HepG2 (cell line): ENCODE data around the gene DPEP2NB. TPM values are rescaled to one million over a fixed set of nuclear protein-coding genes. Genes with fewer than 3 reads are reported as not detected.

ENCODE experiments used
- NCOA1 ChIP-seq: sonication (generic); formaldehyde crosslinking; IDR thresholded peaks from 2 replicates; pipeline ENCODE4 v1.9.0; 2021; ENCODE audit warnings: missing genetic modification reagents
- SMAD9 ChIP-seq: sonication (generic); formaldehyde crosslinking; IDR thresholded peaks from 2 replicates; pipeline ENCODE4 v1.5.1; 2020; ENCODE audit warnings: mild to moderate bottlenecking, missing genetic modification reagents
- STAT5B ChIP-seq: sonication (generic); formaldehyde crosslinking; IDR thresholded peaks from 2 replicates; pipeline ENCODE4 v1.4.0; 2020; ENCODE audit warnings: missing genetic modification reagents
- TBP ChIP-seq: sonication (generic); formaldehyde crosslinking; IDR thresholded peaks from 2 replicates; pipeline ENCODE4 v1.5.0; 2020; ENCODE audit warnings: missing genetic modification reagents
- TMF1 ChIP-seq: sonication (generic); formaldehyde crosslinking; IDR thresholded peaks from 2 replicates; pipeline ENCODE4 v1.8.1; 2022; ENCODE audit warnings: low read depth, missing genetic modification reagents
- TOE1 ChIP-seq: sonication (generic); formaldehyde crosslinking; IDR thresholded peaks from 2 replicates; pipeline ENCODE4 v1.4.0; 2020; ENCODE audit warnings: mild to moderate bottlenecking, missing genetic modification reagents
- ZC3H13 ChIP-seq: sonication (generic); formaldehyde crosslinking; IDR thresholded peaks from 2 replicates; pipeline ENCODE4 v1.8.1; 2023; ENCODE audit warnings: mild to moderate bottlenecking, missing genetic modification reagents, moderate library complexity
- ZNF124 ChIP-seq: sonication (generic); formaldehyde crosslinking; IDR thresholded peaks from 2 replicates; pipeline ENCODE4 v1.4.0; 2020; ENCODE audit warnings: missing genetic modification reagents
- ZNF138 ChIP-seq: sonication (generic); formaldehyde crosslinking; IDR thresholded peaks from 2 replicates; pipeline ENCODE4 v1.5.0; 2020; ENCODE audit warnings: mild to moderate bottlenecking, low read depth, missing genetic modification reagents
- ZNF251 ChIP-seq: sonication (generic); formaldehyde crosslinking; IDR thresholded peaks from 2 replicates; pipeline ENCODE4 v1.9.0; 2021; ENCODE audit warnings: mild to moderate bottlenecking, missing genetic modification reagents
- ZNF713 ChIP-seq: sonication (generic); formaldehyde crosslinking; IDR thresholded peaks from 2 replicates; pipeline ENCODE4 v1.4.0; 2020; ENCODE audit warnings: mild to moderate bottlenecking, missing genetic modification reagents
- ZNF816 ChIP-seq: sonication (generic); formaldehyde crosslinking; IDR thresholded peaks from 2 replicates; pipeline ENCODE4 v1.8.0; 2022; ENCODE audit warnings: missing genetic modification reagents, mild to moderate bottlenecking, borderline replicate concordance
- ZSCAN30 ChIP-seq: sonication (generic); formaldehyde crosslinking; IDR thresholded peaks from 2 replicates; pipeline ENCODE4 v1.5.0; 2020; ENCODE audit warnings: mild to moderate bottlenecking, missing genetic modification reagents
- polyA plus RNA-seq, 8 experiments: library from polyadenylated mRNA; depleted of rRNA in 3 of 8; stranded (reverse) in 7 of 8; unstranded in 1 of 8; fragments of >200 nt; fragmentation: Illumina TruSeq in 4 of 8; extraction: Trizol in 4 of 8; gene quantifications; 2 replicates each; pipeline versions ENCODE4 v1.2.1 to v1.2.3, GENCODE V29; 2011 to 2016; ENCODE audit warnings: low read depth in 4 of 8, missing spikeins in 1 of 8, mixed read lengths in 1 of 8; ENCODE audit not compliant: insufficient read depth in 1 of 8
- total RNA-seq, 5 experiments: library from RNA; depleted of rRNA; stranded (reverse); fragments of >200 nt; fragmentation: Illumina TruSeq; extraction: Trizol; gene quantifications; 2 replicates each; pipeline ENCODE4 v1.2.3, GENCODE V29; 2016; ENCODE audit warnings: low read depth in 1 of 5
- TF ChIP-seq, protein P1 (sequence below): sonication (generic); formaldehyde crosslinking; IDR thresholded peaks from 2 replicates; pipeline ENCODE4 v1.5.0; 2020; ENCODE audit warnings: mild to moderate bottlenecking, missing genetic modification reagents, borderline replicate concordance
- TF ChIP-seq, protein P2 (sequence below): sonication (generic); formaldehyde crosslinking; IDR thresholded peaks from 2 replicates; pipeline ENCODE4 v1.4.0; 2020; ENCODE audit warnings: mild to moderate bottlenecking, missing genetic modification reagents
- TF ChIP-seq, protein P3 (sequence below): fragments of 450-650 bp; IDR thresholded peaks from 2 replicates; pipeline ENCODE4 v1.6.1; 2017; ENCODE audit warnings: mild to moderate bottlenecking

DPEP2NB gene
- total and polyA plus RNA-seq, 2 of the 13 experiments (the other 11 are each of a cell fraction or from before 2014, with no cell fraction given): not detected

DNA sequence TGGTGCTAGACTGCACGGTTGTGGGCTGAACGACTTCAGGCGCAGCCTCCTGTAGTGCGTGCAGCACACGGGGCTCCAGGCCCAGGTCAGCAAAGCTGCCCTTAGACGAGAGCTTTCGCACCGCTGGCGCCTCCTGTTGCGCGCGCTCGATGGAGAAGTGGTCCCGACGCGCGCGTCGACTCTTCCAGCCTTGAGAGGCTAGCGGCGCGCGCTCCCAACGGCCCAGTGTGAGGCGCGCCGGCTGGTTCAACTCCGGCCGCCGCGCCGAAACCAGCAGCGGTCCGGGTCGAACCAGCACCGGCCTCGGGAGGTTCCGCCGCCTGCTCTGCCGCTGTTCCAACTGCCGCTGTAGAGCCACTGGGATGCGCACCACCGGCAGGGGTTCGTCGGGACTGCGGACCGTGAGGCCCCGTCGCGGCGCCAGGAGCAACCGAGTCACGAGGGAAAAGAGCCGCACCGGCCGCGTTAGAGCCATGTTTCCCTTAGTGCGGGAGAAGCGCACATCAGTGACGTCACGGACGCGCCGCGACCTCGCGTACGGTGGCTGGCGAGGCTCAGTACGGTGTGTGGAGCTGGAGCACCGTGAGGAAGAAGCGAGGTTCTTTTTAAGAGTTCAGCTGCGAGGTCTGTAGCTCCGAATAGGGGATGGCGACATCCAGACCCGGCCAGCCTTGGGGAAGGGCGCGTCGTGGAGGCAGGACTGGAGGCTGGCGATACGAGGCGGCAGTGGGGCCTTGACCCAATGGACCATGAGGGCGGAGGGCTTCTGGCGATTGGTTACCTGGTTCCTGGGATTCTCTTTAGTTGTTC is 7.2 kb upstream of the DPEP2NB start, which contains the start of the genes DDX28 and DUS2 (continued):
- TF ChIP-seq, protein P1, sequence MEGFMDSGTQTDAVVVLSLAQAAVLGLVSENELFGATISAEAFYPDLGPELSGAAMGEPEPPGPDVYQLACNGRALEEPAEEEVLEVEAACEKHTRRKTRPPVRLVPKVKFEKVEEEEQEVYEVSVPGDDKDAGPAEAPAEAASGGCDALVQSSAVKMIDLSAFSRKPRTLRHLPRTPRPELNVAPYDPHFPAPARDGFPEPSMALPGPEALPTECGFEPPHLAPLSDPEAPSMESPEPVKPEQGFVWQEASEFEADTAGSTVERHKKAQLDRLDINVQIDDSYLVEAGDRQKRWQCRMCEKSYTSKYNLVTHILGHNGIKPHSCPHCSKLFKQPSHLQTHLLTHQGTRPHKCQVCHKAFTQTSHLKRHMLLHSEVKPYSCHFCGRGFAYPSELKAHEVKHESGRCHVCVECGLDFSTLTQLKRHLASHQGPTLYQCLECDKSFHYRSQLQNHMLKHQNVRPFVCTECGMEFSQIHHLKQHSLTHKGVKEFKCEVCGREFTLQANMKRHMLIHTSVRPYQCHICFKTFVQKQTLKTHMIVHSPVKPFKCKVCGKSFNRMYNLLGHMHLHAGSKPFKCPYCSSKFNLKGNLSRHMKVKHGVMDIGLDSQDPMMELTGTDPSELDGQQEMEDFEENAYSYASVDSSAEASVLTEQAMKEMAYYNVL: peak; percentile 72; the same call in 1 of the 2 replicates
- TF ChIP-seq SMAD9 (CRISPR knock-in tag): no peak
- TF ChIP-seq, protein P2, sequence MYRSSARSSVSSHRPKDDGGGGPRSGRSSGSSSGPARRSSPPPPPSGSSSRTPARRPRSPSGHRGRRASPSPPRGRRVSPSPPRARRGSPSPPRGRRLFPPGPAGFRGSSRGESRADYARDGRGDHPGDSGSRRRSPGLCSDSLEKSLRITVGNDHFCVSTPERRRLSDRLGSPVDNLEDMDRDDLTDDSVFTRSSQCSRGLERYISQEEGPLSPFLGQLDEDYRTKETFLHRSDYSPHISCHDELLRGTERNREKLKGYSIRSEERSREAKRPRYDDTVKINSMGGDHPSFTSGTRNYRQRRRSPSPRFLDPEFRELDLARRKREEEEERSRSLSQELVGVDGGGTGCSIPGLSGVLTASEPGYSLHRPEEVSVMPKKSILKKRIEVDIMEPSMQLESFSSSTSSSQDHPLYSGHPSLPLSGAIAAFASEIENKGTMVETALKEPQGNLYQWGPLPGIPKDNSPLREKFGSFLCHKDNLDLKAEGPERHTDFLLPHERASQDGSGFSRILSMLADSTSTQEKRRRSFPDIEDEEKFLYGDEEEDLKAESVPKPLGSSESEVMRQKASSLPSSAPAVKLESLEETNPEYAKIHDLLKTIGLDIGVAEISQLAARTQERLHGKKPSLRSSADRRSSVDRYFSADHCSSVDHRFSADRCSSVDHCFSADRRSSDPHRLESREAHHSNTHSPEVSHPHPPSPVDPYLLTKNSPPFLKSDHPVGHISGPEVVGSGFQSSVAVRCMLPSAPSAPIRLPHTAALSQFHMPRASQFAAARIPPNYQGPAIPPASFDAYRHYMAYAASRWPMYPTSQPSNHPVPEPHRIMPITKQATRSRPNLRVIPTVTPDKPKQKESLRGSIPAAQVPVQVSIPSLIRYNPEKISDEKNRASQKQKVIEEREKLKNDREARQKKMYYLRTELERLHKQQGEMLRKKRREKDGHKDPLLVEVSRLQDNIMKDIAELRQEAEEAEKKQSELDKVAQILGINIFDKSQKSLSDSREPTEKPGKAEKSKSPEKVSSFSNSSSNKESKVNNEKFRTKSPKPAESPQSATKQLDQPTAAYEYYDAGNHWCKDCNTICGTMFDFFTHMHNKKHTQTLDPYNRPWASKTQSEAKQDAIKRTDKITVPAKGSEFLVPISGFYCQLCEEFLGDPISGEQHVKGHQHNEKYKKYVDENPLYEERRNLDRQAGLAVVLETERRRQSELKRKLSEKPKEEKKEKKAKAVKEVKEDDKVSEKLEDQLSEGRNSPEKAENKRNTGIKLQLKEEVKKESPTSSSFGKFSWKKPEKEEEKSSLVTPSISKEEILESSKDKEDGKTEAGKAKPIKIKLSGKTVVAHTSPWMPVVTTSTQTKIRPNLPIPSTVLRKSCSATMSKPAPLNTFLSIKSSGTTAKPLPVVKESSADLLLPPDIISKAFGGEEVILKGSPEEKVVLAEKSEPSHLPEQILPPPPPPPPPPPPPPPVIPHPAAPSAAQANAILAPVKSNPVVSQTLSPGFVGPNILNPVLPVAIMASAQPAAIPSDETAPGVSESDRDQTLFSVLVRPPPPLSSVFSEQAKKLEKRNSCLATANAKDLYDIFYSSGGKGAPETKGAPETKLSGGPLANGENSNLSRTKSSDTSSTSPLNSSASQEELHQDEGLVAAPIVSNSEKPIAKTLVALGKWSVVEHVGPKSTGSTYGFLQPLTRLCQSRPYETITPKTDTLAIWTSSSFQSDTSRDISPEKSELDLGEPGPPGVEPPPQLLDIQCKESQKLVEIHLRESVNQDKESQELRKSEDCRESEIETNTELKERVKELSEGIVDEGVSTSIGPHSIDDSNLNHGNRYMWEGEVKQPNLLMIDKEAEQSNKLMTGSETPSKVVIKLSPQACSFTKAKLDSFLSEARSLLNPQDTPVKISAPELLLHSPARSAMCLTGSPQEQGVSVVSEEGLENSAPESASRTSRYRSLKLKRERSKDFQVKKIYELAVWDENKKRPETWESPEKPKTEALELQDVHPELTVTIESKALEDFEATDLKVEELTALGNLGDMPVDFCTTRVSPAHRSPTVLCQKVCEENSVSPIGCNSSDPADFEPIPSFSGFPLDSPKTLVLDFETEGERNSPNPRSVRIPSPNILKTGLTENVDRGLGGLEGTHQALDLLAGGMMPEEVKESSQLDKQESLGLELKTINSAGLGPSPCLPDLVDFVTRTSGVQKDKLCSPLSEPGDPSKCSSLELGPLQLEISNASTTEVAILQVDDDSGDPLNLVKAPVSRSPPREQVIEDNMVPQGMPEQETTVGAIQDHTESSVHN (CRISPR knock-in tag): peak; percentile 55
- 0 out of 2 replicates have a peak, but pooled peaks have one; percentile 66 for TF ChIP-seq ZNF713 (CRISPR knock-in tag)
- TF ChIP-seq TMF1 (CRISPR knock-in tag): peak; percentile 96
- no peak; the same call in 1 of the 2 replicates for TF ChIP-seq ZNF138 (CRISPR knock-in tag)
- peak; percentile 8; the same call in 1 of the 2 replicates for TF ChIP-seq STAT5B (CRISPR knock-in tag)
- no peak for TF ChIP-seq ZSCAN30 (CRISPR knock-in tag)
- TF ChIP-seq, protein P3, sequence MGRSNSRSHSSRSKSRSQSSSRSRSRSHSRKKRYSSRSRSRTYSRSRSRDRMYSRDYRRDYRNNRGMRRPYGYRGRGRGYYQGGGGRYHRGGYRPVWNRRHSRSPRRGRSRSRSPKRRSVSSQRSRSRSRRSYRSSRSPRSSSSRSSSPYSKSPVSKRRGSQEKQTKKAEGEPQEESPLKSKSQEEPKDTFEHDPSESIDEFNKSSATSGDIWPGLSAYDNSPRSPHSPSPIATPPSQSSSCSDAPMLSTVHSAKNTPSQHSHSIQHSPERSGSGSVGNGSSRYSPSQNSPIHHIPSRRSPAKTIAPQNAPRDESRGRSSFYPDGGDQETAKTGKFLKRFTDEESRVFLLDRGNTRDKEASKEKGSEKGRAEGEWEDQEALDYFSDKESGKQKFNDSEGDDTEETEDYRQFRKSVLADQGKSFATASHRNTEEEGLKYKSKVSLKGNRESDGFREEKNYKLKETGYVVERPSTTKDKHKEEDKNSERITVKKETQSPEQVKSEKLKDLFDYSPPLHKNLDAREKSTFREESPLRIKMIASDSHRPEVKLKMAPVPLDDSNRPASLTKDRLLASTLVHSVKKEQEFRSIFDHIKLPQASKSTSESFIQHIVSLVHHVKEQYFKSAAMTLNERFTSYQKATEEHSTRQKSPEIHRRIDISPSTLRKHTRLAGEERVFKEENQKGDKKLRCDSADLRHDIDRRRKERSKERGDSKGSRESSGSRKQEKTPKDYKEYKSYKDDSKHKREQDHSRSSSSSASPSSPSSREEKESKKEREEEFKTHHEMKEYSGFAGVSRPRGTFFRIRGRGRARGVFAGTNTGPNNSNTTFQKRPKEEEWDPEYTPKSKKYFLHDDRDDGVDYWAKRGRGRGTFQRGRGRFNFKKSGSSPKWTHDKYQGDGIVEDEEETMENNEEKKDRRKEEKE: no peak
- TF ChIP-seq ZNF816 (CRISPR knock-in tag): peak; percentile 91
- TF ChIP-seq ZNF124 (CRISPR knock-in tag): peak; percentile 94
- TF ChIP-seq ZNF251 (CRISPR knock-in tag): 0 out of 2 replicates have a peak, but pooled peaks have one; percentile 30
- TF ChIP-seq TOE1 (CRISPR knock-in tag): peak; percentile 95; the same call in 1 of the 2 replicates
- TF ChIP-seq NCOA1: no peak; the same call in 1 of the 2 replicates
- peak; percentile 22; the same call in 1 of the 2 replicates for TF ChIP-seq TBP (CRISPR knock-in tag)
- TF ChIP-seq ZC3H13 (CRISPR knock-in tag): peak; percentile 65; the same call in 1 of the 2 replicates
